GM19239 (cell line): ENCODE measurements around the gene PILRB.
A peak's percentile ranks its signal among the peaks of the same experiment; 100 is the strongest.
"Not testable (repeated sequence)": the region's sequence is repeated elsewhere in the genome, so short reads cannot be mapped to it uniquely, and the experiment has no call there.

Experiments
- DNase-seq: peaks from one replicate; pipeline ENCODE4 v3.0.0; 2011; ENCODE audit warnings: low spot score; ENCODE audit not compliant: insufficient read length
- FAIRE-seq: peaks from 2 replicates; lab custom pipeline; 2011; peaks lifted over from hg19 to GRCh38; lab: Jason Lieb, UNC

Gene PILRB

GRCh38 chr7:100352984-100353684, 4.8 kb upstream of the PILRB start:
- DNase-seq (no peak), FAIRE-seq (no peak)

- FAIRE-seq (no peak), DNase-seq (no peak)
Observed at GRCh38 chr7:100353685-100354330, 4.1 kb upstream of the PILRB start.

- no peak for FAIRE-seq
- no peak for DNase-seq
Observed at GRCh38 chr7:100356416-100357068, 1.4 kb upstream of the PILRB start.

- no peak for DNase-seq
- no peak for FAIRE-seq
Observed at GRCh38 chr7:100357131-100357561, 771 bp upstream of the PILRB start.

- no peak for FAIRE-seq
- DNase-seq, result no peak
Observed at GRCh38 chr7:100358857-100359212, 918 bp downstream of the PILRB start.

GRCh38 chr7:100360135-100360854, 2.4 kb downstream of the PILRB start:
- no peak for DNase-seq

GRCh38 chr7:100363098-100363497, 5.2 kb downstream of the PILRB start:
- FAIRE-seq (no peak), DNase-seq (no peak)

More at GRCh38 chr7:100360135-100360854, 2.4 kb downstream of the PILRB start:
- FAIRE-seq, result no peak

- FAIRE-seq, DNase-seq: not testable (repeated sequence)
Observed at GRCh38 chr7:100363797-100364196, 5.9 kb downstream of the PILRB start.

- FAIRE-seq (no peak), DNase-seq (no peak)
Observed at GRCh38 chr7:100364480-100364879, 6.6 kb downstream of the PILRB start.

GRCh38 chr7:100365998-100366367, 8.1 kb downstream of the PILRB start:
- not testable (repeated sequence) for DNase-seq, FAIRE-seq

GRCh38 chr7:100366411-100367250, 8.7 kb downstream of the PILRB start:
- peak; percentile 48 for FAIRE-seq
- DNase-seq, result no peak

- DNase-seq (no peak), FAIRE-seq (no peak)
Observed at GRCh38 chr7:100367251-100367620, 9.3 kb downstream of the PILRB start.

GRCh38 chr7:100367676-100368613, 10.0 kb downstream of the PILRB start:
- no peak for FAIRE-seq
- no peak for DNase-seq

GRCh38 chr7:100369105-100369504, 11.2 kb downstream of the PILRB start:
- peak; percentile 78 for FAIRE-seq
- DNase-seq, result peak; percentile 58

GRCh38 chr7:100370303-100370702, 12.4 kb downstream of the PILRB start:
- DNase-seq (no peak), FAIRE-seq (no peak)

GRCh38 chr7:100370746-100371145, 12.8 kb downstream of the PILRB start:
- no peak for DNase-seq
- no peak for FAIRE-seq

GRCh38 chr7:100371561-100372171, 13.7 kb downstream of the PILRB start:
- no peak for FAIRE-seq
- no peak for DNase-seq

- FAIRE-seq, result no peak
- DNase-seq, result no peak
Observed at GRCh38 chr7:100372256-100372655, 14.3 kb downstream of the PILRB start.
